Bronchial epithelial cell (primary cell): ENCODE results near the gene FSTL4. TPM values are rescaled to one million over a fixed set of nuclear protein-coding genes. Genes with fewer than 3 reads are reported as not detected.

Experiments
- DNase-seq: peaks from one replicate; pipeline ENCODE4 v3.0.0-alpha.2; 2010; ENCODE audit warnings: low read depth
- FAIRE-seq: peaks from 2 replicates; lab custom pipeline; 2011; peaks lifted over from hg19 to GRCh38; lab: Jason Lieb, UNC
- H3K27me3 ChIP-seq: 2 replicates; pipeline ENCODE4 v1.5.1; 2011; ENCODE audit warnings: low read length; ENCODE audit not compliant: control insufficient read depth, insufficient read depth
- H3K36me3 ChIP-seq: 2 replicates; pipeline ENCODE4 v1.5.1; 2011; ENCODE audit warnings: low read length; ENCODE audit not compliant: control insufficient read depth, insufficient read depth
- H3K4me3 ChIP-seq: 2 replicates; pipeline ENCODE4 v1.5.1; 2011; ENCODE audit warnings: mild to moderate bottlenecking, low read depth, low read length, control low read depth
- CTCF ChIP-seq: IDR thresholded peaks from 2 replicates; pipeline ENCODE4 v1.5.1; 2011; ENCODE audit warnings: mild to moderate bottlenecking, moderate library complexity, low read length, control low read depth, inconsistent platforms; ENCODE audit not compliant: insufficient read depth, severe bottlenecking
- total RNA-seq: library from RNA; depleted of rRNA; stranded (reverse); fragments of >200 nt; gene quantifications from 2 replicates; pipeline ENCODE4 v1.2.1, GENCODE V29; 2014

The FSTL4 gene
- total RNA-seq, 1 donor from 2014 or later = not detected

GRCh38 chr5:133511653-133512235 is 100.6 kb downstream of the FSTL4 start:
- FAIRE-seq = no peak

GRCh38 chr5:133510634-133511262 is 101.6 kb downstream of the FSTL4 start:
- no peak for TF ChIP-seq CTCF
- Histone ChIP-seq H3K27me3 (no peaks in the 10 kb centered on the region), H3K36me3 (no peaks in the 10 kb centered on the region), H3K4me3 (no peak overlapping the region)
- DNase-seq = no peak
- no peak for FAIRE-seq

More at GRCh38 chr5:133511653-133512235, 100.6 kb downstream of the FSTL4 start:
- no peak overlapping the region for H3K4me3 ChIP-seq
- H3K27me3 ChIP-seq = no peaks in the 10 kb centered on the region
- no peaks in the 10 kb centered on the region for H3K36me3 ChIP-seq
- no peak for TF ChIP-seq CTCF
- DNase-seq = no peak

- DNase-seq (no peak), FAIRE-seq (no peak)
- no peak for TF ChIP-seq CTCF
- no peak overlapping the region for H3K4me3 ChIP-seq
- H3K36me3 ChIP-seq = no peaks in the 10 kb centered on the region
- H3K27me3 ChIP-seq = no peaks in the 10 kb centered on the region
These were observed 102.6 kb downstream of the FSTL4 start for GRCh38 chr5:133509742-133510079.

- Histone ChIP-seq H3K4me3 (no peak overlapping the region), H3K36me3 (no peaks in the 10 kb centered on the region), H3K27me3 (no peaks in the 10 kb centered on the region)
- no peak for TF ChIP-seq CTCF
- no peak for FAIRE-seq
- no peak for DNase-seq
These were observed 103.2 kb downstream of the FSTL4 start for GRCh38 chr5:133508845-133509741.

- FAIRE-seq (no peak), DNase-seq (no peak)
- no peaks in the 10 kb centered on the region for H3K36me3 ChIP-seq
- H3K27me3 ChIP-seq = no peaks in the 10 kb centered on the region
- H3K4me3 ChIP-seq = no peak overlapping the region
- TF ChIP-seq CTCF = no peak
These were observed 104.0 kb downstream of the FSTL4 start for GRCh38 chr5:133508331-133508730.
